T-helper 2 cell treated with Interferon-gamma antibody and Interleukin-4, amounts not matched to agents 100 ng/mL and 5 ng/mL, for 36 hours (primary cell): ENCODE measurements around the gene C9orf78. TPM values are rescaled to one million over a fixed set of nuclear protein-coding genes. Genes with fewer than 3 reads are reported as not detected.

ENCODE experiments used
- intact Hi-C: fragments of 100-400 bp; cut with micrococcal nuclease; formaldehyde crosslinking; loops from one replicate; pipeline ENCODE4 v1.15.1; 2023
- total RNA-seq: library from RNA; stranded (reverse); gene quantifications from 2 replicates; pipeline ENCODE4 v1.2.3, GENCODE V29; 2022

The C9orf78 gene, protein sequence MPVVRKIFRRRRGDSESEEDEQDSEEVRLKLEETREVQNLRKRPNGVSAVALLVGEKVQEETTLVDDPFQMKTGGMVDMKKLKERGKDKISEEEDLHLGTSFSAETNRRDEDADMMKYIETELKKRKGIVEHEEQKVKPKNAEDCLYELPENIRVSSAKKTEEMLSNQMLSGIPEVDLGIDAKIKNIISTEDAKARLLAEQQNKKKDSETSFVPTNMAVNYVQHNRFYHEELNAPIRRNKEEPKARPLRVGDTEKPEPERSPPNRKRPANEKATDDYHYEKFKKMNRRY
- total RNA-seq = 73.7 and 79.8 TPM in 2 replicates

DNA sequence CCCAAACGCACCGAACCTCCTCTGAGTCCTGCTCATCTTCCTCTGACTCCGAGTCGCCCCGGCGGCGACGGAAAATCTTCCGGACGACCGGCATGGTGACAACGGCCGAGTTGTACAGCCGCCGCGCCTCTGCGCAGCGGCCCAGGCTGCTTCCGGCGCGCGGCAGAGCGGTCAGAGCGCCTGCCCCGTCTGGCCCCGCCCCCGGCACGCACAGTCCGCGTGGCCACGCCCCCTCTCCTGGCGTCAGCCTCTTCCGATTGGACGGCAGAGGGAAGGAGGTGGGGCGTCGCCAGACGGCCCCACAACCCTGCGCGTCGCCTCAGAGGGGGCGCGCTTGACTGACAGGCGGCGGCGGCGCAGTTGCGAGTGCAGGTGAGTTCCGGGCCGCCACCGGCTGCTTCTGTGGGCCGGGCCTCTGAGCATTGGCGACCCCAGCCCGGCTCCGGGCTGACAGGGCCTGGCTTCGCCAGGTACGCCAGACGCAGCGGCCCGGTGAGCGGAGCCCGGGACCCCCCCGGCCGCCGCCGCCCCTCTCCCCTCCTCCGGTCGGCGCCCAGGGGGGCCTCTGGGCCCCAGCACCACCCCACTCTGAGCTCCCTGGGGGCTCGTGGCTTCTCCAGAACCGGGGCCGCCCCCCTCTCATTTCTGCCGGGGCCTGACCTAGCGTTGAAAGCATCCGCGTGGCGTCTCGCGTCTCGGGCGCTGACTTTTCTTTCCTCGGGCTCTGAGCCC is at the start of gene C9orf78, which contains the start of gene USP20:
Gene C9orf78 (minus strand): TSS at position 148 of the 732 bp plus-strand sequence. CDS start 54 bp downstream, at position 94.
Gene USP20 (plus strand): TSS at position 331 of the 732 bp plus-strand sequence. CDS start 17,098 bp downstream, outside the sequence.
- intact Hi-C loops = loop anchor here (1.0 to 2.0 kb wide), 5 partner anchors 11 to 49 kb away; partner anchors contain the start of genes TOR1A and TOR1B

DNA sequence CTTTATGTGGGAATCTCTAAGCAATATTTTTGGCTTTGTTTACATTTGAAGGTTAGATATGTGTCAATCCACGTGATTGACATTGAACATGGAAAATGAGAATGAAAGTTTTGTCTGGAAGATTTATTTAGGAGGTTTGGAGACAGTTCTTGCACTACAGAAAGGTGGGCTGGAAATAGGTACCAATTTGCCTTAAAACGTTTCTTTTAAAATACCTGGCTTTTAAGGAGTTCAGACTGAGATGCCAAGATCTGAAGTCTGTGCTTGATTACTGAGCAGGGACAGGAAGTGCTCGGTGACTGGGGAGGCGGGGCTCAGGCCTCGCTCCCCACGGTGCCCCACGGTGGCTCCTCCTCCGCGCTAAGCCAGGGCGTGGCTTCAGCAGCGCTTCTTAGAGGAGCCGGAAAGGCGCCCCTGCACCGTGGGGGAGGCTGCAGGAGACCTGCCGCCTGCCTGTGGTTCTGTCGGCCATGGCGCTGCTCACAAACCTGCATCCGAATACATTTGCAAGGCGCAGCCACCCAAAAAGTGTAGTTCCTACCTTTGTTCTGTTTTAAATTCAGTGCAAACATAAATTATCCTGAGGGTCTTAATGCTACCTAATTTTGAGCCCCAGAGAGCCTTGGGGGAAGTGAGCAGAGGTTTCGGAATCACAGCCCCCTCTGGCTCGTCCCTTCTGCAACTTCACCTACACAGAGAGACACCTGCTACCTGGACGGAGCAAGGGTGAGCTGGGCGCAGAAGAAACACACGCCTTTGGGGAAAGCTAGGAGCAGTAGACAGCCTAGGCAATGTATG is 49.3 kb upstream of the C9orf78 start:
- intact Hi-C loops = loop anchor here (1.0 to 5.0 kb wide), 9 partner anchors 15 to 358 kb away; partner anchors contain the start of genes C9orf78, FNBP1, GPR107 and NTMT1

DNA sequence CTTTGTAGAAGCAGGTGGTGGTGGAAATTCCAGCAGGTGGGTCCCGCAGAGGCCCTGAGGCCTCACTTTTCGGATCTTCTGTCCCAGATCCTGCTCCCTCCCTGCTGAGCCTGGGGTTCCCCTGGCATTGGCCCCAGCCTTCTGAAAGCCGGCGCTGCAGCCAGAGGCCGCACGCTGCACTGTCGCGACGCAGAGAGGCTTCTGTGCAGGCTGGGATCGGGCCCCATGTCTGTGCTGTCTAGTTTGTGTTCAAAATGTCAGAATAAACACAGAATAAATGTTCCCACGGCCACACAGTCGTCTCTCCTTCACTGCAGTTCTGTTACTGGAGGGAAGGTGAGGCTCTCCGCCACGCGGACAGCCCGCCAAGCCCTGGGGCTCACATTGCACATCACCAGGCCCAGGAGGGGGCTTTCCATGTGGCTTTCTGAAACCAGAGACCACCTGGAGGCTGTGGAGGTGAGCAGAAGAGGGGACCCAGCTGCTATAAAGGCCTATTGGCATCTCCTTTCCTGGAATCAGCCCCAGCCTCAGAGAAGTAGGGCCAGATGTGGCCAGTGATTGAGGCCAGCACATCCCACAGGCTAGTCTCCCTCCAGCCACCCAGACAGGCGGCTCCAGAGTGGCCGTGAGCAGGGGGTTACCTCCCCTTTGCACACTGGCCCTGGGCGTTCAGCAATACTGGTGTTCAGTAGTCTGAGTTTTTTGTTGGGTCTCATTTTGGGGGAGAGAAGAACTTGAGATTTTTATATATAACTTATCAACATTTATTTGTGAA is 46.7 kb upstream of the C9orf78 start:
- intact Hi-C loops = no loop called here

DNA sequence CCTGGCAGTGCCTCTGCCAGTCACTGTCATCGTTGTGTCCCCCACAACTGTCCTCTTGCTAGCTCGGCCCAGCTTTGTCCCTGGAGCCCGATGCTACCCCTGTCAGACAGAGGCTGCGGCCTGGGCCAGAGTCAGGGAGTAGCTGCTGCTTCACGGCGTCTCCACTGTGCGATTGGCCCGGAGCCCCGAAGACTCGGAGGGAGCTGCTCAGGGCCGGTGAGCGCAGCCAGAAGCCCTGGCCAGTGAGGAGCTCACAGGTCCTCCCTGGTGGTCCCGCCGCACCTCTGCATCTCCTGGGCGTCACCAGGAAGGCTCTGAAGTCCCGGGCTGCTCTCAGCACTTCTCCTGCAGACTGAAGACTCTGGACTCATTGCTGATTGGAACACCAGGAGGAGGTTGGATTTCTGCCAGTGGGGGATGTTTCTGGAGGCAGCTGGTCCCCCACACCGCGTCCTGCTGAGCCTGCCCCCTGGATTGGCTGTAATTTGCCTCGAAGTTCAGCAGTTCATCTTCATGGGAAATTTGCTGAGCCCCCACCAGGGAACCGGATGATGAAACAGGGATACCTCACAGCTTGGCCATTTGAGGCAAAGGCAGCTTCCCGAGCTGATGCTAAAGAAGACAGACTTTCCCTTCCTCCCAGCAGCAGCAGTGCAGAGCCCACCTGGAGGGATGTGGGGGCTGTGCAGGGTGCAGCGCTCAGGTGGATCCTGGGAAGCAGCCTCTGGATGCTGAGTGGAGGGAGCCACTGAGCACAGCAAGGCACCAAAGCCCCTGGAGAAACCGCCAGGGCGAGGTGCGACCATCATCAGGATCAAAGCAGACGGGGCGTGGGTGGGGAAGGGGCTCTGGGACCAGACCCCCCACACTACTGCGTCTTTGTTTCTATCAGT is 45.8 kb upstream of the C9orf78 start:
- intact Hi-C loops = no loop called here

DNA sequence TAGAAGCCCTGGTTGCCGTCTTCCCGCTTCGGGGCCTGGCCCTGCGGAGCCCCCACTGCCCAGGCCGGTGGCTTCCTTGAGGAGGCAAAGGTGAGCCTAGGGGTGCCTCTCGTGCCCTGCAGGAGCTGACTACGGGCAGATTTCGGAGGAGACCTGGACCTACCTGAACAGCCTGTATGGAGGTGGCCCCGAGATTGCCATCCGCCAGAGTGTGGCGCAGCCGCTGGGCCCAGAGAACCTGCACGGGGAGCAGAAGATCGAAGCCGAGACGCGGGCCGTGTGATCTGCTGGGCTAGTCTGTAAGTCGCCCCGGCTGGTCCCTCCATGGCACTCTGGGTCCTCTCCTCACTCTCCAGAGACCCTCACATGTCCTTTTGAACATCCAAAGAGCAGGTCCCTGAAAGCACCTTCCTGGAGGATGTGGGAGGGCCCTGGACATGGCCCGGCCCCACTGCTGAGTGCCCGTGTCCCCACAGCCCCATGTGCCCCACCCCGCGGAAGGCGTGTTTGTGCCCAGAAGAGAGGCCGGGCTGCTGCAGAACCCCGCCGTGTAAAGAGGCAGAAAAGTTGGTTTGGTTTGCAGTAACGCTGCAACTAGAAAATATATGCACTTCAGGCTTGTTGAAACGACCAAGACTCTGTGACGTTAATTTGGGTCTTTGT is 45.0 kb upstream of the C9orf78 start:
- intact Hi-C loops = no loop called here

DNA sequence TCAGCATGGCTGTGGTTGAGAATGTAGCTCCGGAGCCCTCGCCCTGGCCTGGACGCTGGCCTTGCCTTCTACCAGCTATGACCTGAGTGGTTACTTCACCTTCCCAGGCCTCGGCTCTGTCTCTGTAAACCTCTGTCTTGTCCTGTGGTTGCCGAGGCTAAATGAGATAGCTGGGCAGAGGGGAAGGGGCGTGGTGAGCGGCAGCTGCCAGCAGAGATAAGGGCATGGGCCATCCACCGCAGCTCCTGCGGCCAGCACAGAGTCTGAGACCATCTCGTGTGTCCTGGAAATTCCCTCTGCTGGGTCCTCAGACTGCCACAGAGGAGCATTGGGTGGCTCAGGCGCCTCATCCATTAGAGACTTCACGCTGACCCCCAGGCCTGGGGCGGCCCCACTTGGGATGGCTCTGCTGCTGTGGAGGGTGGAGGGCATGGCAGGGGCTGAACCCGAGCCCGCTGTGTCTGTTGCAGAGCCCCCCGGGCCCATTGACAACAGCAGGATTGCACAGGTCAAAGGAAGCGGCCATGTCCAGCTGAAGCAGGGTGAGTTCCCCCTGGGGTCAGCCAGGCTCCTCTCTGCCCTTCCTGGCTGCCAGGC is 44.1 kb upstream of the C9orf78 start:
- intact Hi-C loops = no loop called here

DNA sequence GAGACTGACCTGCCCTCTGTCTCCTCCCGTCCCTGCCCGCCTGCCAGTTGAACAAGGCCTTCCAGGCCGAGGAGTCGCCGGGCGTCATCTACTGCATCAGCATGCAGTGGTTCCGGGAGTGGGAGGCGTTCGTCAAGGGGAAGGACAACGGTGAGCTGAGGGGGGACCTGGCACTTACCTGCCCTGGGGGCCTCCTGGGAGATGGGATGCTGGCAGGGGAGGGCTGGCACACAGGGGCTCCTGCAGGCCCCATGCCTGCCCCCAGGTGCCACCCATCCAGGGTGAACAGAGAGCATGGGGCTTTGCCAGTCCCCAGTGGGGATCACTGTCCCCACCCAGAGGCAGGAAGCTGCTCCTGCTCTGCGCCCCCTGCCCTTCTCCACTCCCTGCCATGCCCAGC is 43.2 kb upstream of the C9orf78 start:
- intact Hi-C loops = no loop called here

DNA sequence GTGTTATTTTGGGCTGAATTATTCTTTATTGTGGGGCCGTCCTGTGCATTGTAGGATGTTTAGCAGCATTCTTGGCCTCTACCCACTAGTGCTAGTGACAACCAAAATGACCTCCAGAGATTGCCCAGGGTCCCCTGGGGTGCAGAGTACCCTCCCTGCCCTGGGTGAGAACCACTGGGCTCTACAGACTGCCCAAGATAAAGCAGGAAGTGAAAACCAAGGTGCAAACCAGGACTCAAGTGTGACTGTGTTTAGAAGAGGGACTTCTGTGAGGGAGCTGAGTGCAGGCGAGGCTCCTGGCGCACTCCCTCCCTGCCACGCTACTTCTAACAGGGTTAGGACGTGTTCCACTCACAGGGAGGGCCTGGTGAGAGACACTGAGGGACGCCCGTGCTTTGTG is 41.7 kb upstream of the C9orf78 start:
- intact Hi-C loops = no loop called here

DNA sequence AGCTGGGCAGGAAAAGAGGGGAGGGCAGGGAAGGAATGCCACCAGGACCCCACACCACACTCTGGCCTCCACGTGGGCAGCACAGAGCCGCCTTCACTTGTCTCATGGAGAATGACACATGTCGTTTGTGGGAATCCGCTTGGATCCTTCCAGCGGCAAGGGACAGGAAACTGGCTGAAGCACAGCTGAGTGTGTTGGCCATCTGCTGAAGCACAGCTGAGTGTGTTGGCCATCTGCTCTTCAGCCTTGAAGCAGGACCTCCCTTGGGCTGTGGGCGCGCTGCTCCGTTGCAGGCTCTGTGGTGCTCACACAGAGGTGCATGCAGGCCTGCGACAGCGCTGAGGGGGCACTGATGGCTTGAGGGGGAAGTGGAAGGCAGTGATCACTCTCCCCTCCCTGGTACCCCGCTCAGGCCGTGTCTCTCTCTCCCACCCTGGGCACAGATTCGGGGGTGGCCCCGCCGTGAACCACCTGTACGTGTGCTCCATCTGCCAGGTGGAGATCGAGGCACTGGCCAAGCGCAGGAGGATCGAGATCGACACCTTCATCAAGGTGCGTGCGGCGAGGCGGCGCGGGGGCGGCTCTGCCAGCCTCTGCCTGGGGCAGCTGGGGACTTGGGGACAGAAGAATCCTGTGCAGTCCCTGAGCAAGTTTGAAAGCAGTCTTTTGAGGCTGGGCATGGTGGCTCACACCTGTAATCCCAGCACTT is 40.8 kb upstream of the C9orf78 start:
- intact Hi-C loops = no loop called here

DNA sequence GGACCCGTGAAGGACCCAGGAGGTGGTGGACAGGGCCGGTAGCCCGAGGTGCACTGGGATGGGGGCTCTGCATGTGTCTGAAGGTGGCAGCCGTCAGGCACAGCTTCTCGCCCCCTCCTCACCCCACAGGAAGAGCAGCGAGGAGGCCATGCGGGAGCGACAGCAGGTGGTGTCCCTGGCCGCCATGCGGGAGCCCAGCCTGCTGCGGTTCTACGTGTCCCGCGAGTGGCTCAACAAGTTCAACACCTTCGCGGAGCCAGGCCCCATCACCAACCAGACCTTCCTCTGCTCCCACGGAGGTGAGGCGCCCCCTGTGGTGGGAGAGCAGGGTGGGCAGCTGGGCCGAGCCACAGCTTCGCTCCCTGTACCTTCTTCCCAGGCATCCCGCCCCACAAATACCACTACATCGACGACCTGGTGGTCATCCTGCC is 40.1 kb upstream of the C9orf78 start:
- intact Hi-C loops = no loop called here

DNA sequence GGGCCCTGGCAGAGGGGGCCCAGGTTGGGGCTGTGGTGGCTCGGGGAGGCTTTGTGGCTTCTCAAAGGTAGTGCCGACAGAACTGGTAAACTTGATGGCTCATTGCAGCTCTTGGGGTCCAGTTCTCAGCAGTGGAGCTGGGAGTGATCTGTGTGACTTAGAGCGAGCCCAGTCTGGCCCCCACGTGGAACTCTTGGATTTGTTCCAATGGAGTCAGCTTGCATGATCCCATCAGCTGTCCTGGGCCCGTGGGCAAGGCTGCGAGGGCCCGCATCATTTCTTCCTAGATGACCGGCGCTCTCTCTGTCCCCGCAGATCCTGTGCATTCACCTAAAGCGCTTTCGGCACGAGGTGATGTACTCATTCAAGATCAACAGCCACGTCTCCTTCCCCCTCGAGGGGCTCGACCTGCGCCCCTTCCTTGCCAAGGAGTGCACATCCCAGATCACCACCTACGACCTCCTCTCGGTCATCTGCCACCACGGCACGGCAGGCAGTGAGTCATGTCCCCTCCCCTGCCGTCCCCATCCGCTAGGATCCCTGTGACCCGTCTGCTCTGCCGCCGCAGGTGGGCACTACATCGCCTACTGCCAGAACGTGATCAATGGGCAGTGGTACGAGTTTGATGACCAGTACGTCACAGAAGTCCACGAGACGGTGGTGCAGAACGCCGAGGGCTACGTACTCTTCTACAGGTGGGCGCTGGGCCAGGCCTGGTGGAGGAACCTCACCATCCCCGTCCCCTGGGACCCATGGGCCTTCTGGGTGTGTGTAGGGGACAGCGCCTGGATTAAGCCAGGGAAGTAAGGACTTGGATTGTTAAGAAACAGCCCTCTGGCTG is 39.4 kb upstream of the C9orf78 start:
- intact Hi-C loops = no loop called here

DNA sequence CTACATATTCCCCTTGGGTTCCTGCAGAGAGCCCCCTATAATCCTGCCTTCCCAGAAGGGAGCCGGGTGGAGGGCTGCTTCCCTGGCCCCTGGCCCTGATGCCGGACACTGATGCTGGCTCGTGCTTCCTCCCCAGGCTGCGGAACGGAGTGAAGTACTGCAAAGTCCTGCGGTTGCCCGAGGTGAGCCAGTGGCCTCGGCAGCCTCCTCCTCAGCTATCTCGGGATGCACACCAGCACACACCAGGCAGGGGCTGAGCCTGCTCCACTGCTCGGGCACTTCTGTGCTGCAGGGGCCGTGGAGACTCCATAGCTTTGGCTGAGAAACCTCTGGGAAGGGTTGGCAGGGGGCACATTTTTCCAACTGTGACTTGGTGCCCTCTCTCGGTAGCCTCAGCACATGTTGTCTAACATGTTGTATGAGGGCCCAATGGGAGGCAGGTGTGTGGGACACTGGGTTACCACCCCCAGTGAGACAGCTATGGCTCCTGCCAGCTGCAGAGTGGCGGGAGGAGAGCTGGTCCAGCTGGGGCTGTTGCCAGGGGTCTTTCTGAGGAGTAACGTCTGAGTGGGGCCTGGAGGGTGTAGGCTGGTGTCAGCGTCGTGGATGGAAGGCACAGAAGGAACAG is 38.6 kb upstream of the C9orf78 start:
- intact Hi-C loops = no loop called here

DNA sequence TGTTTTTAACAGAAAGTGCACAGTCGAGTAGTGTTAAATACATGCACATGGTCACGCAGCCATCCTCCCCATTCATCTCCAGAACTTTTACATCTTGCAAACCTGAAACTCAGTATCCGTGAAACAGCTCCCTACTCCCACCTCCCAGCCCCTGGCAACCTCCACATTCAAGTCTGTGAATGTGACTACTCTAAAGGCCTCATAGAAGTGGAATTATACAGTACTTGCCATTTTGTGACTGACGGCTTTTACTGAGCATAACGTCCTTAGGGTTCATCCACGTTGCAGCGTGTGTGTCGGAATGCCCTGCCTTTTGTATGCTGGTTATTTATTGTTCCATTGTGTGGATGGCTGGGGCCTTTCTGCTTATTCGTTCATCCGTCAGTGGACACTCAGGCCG is 36.0 kb upstream of the C9orf78 start:
- intact Hi-C loops = no loop called here

DNA sequence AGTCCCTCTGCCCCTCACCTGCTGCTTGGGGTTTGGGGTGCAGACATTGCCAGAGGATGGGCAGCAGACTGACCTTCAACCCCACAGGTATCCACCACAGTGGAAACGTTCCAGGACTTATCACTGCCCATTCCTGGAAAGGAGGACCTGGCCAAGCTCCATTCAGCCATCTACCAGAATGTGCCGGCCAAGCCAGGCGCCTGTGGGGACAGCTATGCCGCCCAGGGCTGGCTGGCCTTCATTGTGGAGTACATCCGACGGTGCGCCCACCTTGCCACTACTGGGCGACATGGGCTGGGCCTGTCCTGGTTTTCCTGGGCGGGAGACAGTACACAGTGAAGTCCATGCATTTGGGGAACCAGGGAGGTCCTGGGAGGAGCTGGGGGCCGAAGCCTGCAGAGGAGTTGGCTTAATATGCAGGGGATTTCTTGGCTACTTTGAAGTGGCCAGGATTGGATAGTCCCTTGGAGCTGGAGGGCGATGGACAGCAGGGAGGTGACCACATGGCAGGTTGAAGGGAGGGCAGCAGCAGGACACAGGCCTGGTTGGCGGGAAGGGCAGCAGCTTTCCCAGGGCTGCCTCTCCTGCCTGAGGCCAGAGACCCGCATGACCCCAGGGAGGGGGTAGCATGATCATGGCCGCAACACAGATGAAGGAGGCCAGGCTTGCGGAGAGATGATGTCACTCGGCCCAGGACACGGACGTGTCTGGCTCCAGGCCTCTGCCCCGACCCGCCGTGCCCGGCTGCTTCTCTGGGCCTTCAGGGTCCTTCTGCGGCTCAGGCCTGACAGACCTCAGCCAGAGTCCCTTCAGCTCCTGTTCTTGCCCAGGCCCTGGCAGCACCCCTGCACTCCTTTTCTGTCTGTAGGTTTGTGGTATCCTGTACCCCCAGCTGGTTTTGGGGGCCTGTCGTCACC is 34.8 kb upstream of the C9orf78 start:
- intact Hi-C loops = loop anchor here (1.0 to 5.0 kb wide), 3 partner anchors 14 to 48 kb away; partner anchors contain the start of genes C9orf78, TOR1A and USP20

DNA sequence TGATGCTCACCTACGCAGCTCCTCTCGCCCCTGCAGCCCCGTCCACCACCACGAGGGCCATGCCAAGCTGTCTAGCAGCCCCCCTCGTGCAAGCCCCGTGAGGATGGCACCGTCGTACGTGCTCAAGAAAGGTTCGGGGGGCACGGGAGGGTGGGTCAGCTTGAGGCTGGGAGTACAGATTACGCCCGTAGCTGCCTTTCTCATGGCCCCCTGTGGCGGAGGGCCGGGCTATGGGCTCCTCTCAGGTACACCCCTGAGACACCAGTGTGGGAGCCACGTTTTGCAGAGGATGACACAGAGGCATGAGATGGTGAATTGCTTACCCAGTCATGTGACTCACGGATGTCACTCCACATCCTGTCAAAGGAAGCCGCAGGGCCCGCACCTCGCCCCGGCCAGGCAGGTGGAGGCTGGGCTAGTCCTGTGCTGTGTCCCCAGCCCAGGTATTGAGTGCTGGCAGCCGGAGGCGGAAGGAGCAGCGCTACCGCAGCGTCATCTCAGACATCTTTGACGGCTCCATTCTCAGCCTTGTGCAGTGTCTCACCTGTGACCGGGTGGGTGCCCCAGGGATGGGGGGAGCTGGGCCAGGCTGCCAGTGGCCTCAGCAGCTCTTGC is 33.9 kb upstream of the C9orf78 start:
- intact Hi-C loops = loop anchor here (1.0 to 5.0 kb wide), 3 partner anchors 15 to 47 kb away; partner anchors contain the start of genes C9orf78, TOR1A and USP20
